Endothelial cell of umbilical vein (primary cell): Measurements from ENCODE around the gene MAP6D1. TPM values are rescaled to one million over a fixed set of nuclear protein-coding genes. Genes with fewer than 3 reads are reported as not detected.

Experiments
- BruUV-seq: library from RNA; stranded (reverse); fragments of 400-500 nt; replicated peaks from 2 replicates; lab custom pipeline; 2021; lab: Mats Ljungman, UMichigan
- CTCF ChIA-PET: fragments of 300-600, 350-600 bp; sonication (Branson Sonifier 250); formaldehyde crosslinking; loops from one replicate; lab custom pipeline; 2021; ENCODE audit warnings: antibody characterized with exemption, inconsistent platforms; lab: Charles Lee
- POLR2A ChIA-PET: fragments of 300-600, 350-600 bp; sonication (Branson Sonifier 250); formaldehyde crosslinking; loops from one replicate; lab custom pipeline; 2021; ENCODE audit warnings: antibody characterized with exemption, inconsistent platforms; lab: Charles Lee
- DNase-seq: peaks from one replicate; pipeline ENCODE4 v3.0.0-alpha.2; 2011; ENCODE audit warnings: low read depth, low spot score
- FAIRE-seq: peaks from 2 replicates; lab custom pipeline; 2011; peaks lifted over from hg19 to GRCh38; lab: Jason Lieb, UNC
- H2AFZ ChIP-seq: 2 replicates; pipeline ENCODE4 v1.6.0; 2012; ENCODE audit warnings: low read depth, low read length, control low read depth, inconsistent platforms
- H3K27ac ChIP-seq: 2 replicates; pipeline ENCODE4 v1.5.1; 2011; ENCODE audit warnings: low read depth, mild to moderate bottlenecking, control low read depth, low read length, moderate library complexity; ENCODE audit not compliant: insufficient read depth
- H3K27me3 ChIP-seq, 2 experiments: 2 replicates each; pipeline versions ENCODE4 v1.6.0 to v1.6.1; 2011; ENCODE audit warnings: low read length in 2 of 2, mixed read lengths in 1 of 2; ENCODE audit not compliant: control insufficient read depth in 2 of 2, insufficient read depth in 2 of 2
- H3K36me3 ChIP-seq, 2 experiments: 2 replicates in 1 of 2; 3 replicates in 1 of 2; pipeline ENCODE4 v1.5.1; 2011; ENCODE audit warnings: low read length in 2 of 2, mild to moderate bottlenecking in 1 of 2, moderate library complexity in 1 of 2; ENCODE audit not compliant: control insufficient read depth in 2 of 2, insufficient read depth in 2 of 2; ENCODE audit errors: extremely low read depth in 1 of 2
- H3K4me1 ChIP-seq: 3 replicates; pipeline ENCODE4 v1.5.1; 2011; ENCODE audit warnings: mild to moderate bottlenecking, low read length; ENCODE audit not compliant: control insufficient read depth, insufficient read depth; ENCODE audit errors: extremely low read depth
- H3K4me2 ChIP-seq: 2 replicates; pipeline ENCODE4 v1.6.1; 2011; ENCODE audit warnings: low read length, control low read depth, mixed read lengths; ENCODE audit not compliant: insufficient read depth
- H3K4me3 ChIP-seq, 3 experiments: fragments of 200-600 bp in 1 of 3; sonication (generic), shearing (Covaris generic) in 1 of 3; replicated peaks in 1 of 3; 2 replicates each; pipeline ENCODE4 v1.5.1; 2011 to 2016; ENCODE audit warnings: control low read depth in 3 of 3, low read length in 3 of 3, mild to moderate bottlenecking in 2 of 3, inconsistent platforms in 1 of 3, low read depth in 1 of 3, moderate library complexity in 1 of 3; ENCODE audit not compliant: insufficient read depth in 1 of 3
- H3K79me2 ChIP-seq: 2 replicates; pipeline ENCODE4 v1.6.0; 2012; ENCODE audit warnings: low read length, inconsistent platforms; ENCODE audit not compliant: control insufficient read depth, insufficient read depth
- H3K9ac ChIP-seq: replicated peaks from 2 replicates; pipeline ENCODE3; 2011; ENCODE audit warnings: low read length, control low read depth; ENCODE audit not compliant: insufficient read depth; ENCODE audit errors: extremely low read depth
- H3K9me1 ChIP-seq: replicated peaks from 3 replicates; pipeline ENCODE4 v1.6.0; 2011; ENCODE audit warnings: mild to moderate bottlenecking, low read length; ENCODE audit not compliant: control insufficient read depth, insufficient read depth; ENCODE audit errors: extremely low read depth
- H3K9me3 ChIP-seq: replicated peaks from 2 replicates; pipeline ENCODE4 v1.5.1; 2012; ENCODE audit warnings: low read length, inconsistent platforms; ENCODE audit not compliant: control insufficient read depth, insufficient read depth
- H4K20me1 ChIP-seq: replicated peaks from 2 replicates; pipeline ENCODE3; 2011; ENCODE audit warnings: mild to moderate bottlenecking, low read length; ENCODE audit not compliant: control insufficient read depth, insufficient read depth; ENCODE audit errors: extremely low read depth
- EZH2 ChIP-seq: IDR thresholded peaks from 2 replicates; pipeline ENCODE4 v1.6.1; 2012; ENCODE audit warnings: borderline replicate concordance, low read depth, mild to moderate bottlenecking, moderate library complexity, low read length, inconsistent platforms; ENCODE audit not compliant: severe bottlenecking
- FOS ChIP-seq: IDR thresholded peaks from 2 replicates; pipeline ENCODE4 v1.6.1; 2011; ENCODE audit warnings: mild to moderate bottlenecking, low read length, moderate library complexity, borderline replicate concordance; ENCODE audit not compliant: insufficient read depth
- GATA2 ChIP-seq: IDR thresholded peaks from 2 replicates; pipeline ENCODE4 v1.7.0; 2011; ENCODE audit warnings: low read depth, mild to moderate bottlenecking, moderate library complexity, mixed read lengths, low read length; ENCODE audit not compliant: insufficient read length, insufficient read depth
- JUN ChIP-seq: IDR thresholded peaks from 2 replicates; pipeline ENCODE4 v1.6.1; 2011; ENCODE audit warnings: borderline replicate concordance, low read depth; ENCODE audit not compliant: insufficient read length, insufficient read depth
- POLR2A ChIP-seq: IDR thresholded peaks from 2 replicates; pipeline ENCODE4 v1.6.1; 2012; ENCODE audit warnings: low read depth, mild to moderate bottlenecking, control low read depth, low read length
- POLR2AphosphoS5 ChIP-seq: IDR thresholded peaks from 2 replicates; pipeline ENCODE4 v1.6.1; 2012; ENCODE audit warnings: low read depth, mild to moderate bottlenecking, control low read depth, low read length, moderate library complexity; ENCODE audit not compliant: insufficient read depth
- dilution Hi-C: fragments of 300-500 bp; cut with MboI; formaldehyde crosslinking; loops from one replicate; pipeline ENCODE4 v1.15.0; 2019; ENCODE audit warnings: low sequenced_read_pairs; ENCODE audit not compliant: extremely low pct_ligation_motif_present
- intact Hi-C: fragments of 100-400 bp; cut with micrococcal nuclease; formaldehyde crosslinking; loops from one replicate; pipeline ENCODE4 v1.10.0; 2022
- polyA plus RNA-seq, 4 experiments: library from polyadenylated mRNA; depleted of rRNA in 3 of 4; stranded (reverse) in 3 of 4; unstranded in 1 of 4; fragments of >200 nt; gene quantifications; 2 replicates each; pipeline versions ENCODE4 v1.2.1 to v1.2.3, GENCODE V29; 2011 to 2012; ENCODE audit warnings: missing spikeins in 1 of 4
- total RNA-seq: library from RNA; stranded (reverse); gene quantifications from 2 replicates; pipeline ENCODE4 v1.2.3, GENCODE V29; 2021
- TF ChIP-seq, protein P1 (sequence below): IDR thresholded peaks from 2 replicates; pipeline ENCODE4 v1.6.1; 2011; ENCODE audit not compliant: insufficient read depth, insufficient read length
- TF ChIP-seq, protein P2 (sequence below), 2 donors: IDR thresholded peaks; 1 replicate in 1 of 2; 2 replicates in 1 of 2; pipeline ENCODE4 v1.5.1; 2011; ENCODE audit warnings: low read length in 2 of 2, mild to moderate bottlenecking in 2 of 2, moderate library complexity in 2 of 2, control low read depth in 1 of 2, inconsistent platforms in 1 of 2, low read depth in 1 of 2; ENCODE audit not compliant: insufficient read depth in 1 of 2; ENCODE audit errors: extremely low read depth in 1 of 2

Gene MAP6D1
- total and polyA plus RNA-seq, 2 donors (not counting 3 experiments of a cell fraction or from before 2014, with no cell fraction given), result 2.4 to 3.5 TPM

DNA sequence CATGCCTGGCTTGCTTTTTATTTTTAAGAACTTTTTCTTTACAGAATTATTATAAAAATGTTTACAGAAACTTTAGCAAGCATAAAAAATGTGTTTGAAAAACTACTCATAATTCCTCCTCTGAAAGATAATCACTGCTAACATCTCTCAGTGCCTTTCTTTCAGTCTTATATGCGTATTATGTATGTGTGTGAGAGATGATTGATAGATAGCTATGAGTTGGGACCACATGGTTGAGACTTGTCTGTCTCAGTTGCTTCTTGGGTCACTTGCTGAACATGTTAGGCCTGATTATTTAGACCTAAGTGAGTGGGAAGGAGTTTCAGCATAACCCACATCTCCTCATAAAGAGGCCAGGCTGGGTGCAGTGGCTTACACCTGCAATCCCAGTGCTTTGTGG is 11.1 kb downstream of the MAP6D1 start:
- H3K27me3 ChIP-seq, result no peaks in the 10 kb centered on the region
- no peak overlapping the region for H3K9ac ChIP-seq
- H3K9me3 ChIP-seq, result no peaks in the 10 kb centered on the region
- dilution Hi-C loops, result no loop called here
- H2AFZ ChIP-seq, result no peak overlapping the region
- ChIA-PET POLR2A (no interaction called here), CTCF (no interaction called here)
- DNase-seq, result no peak
- FAIRE-seq, result no peak
- TF ChIP-seq JUN (no peak), GATA2 (no peak), FOS (no peak), POLR2A (no peak), POLR2AphosphoS5 (no peak), EZH2 (no peak)
- TF ChIP-seq, protein P1, sequence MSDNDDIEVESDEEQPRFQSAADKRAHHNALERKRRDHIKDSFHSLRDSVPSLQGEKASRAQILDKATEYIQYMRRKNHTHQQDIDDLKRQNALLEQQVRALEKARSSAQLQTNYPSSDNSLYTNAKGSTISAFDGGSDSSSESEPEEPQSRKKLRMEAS, result no peak
- TF ChIP-seq, protein P2, sequence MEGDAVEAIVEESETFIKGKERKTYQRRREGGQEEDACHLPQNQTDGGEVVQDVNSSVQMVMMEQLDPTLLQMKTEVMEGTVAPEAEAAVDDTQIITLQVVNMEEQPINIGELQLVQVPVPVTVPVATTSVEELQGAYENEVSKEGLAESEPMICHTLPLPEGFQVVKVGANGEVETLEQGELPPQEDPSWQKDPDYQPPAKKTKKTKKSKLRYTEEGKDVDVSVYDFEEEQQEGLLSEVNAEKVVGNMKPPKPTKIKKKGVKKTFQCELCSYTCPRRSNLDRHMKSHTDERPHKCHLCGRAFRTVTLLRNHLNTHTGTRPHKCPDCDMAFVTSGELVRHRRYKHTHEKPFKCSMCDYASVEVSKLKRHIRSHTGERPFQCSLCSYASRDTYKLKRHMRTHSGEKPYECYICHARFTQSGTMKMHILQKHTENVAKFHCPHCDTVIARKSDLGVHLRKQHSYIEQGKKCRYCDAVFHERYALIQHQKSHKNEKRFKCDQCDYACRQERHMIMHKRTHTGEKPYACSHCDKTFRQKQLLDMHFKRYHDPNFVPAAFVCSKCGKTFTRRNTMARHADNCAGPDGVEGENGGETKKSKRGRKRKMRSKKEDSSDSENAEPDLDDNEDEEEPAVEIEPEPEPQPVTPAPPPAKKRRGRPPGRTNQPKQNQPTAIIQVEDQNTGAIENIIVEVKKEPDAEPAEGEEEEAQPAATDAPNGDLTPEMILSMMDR (IDR thresholded peaks at IDR 0.05; ENCODE audit: extremely low read depth in 1 of 2, insufficient read depth in 1 of 2, low read depth in 1 of 2, low read length in 2 of 2), result no peak
- no peaks in the 10 kb centered on the region for H3K9me1 ChIP-seq
- no peak overlapping the region for H3K4me2 ChIP-seq
- H4K20me1 ChIP-seq, result no peaks in the 10 kb centered on the region
- intact Hi-C loops, result no loop called here
- no TSS peak for BruUV-seq
- no peaks in the 10 kb centered on the region for H3K79me2 ChIP-seq
- H3K4me1 ChIP-seq, result no peaks in the 10 kb centered on the region
- no peak overlapping the region for H3K27ac ChIP-seq
- peaks cover 14 to 18% of the 10 kb centered on the region in 2 experiments for H3K36me3 ChIP-seq
- no peak overlapping the region for H3K4me3 ChIP-seq
